ENCODE data around the gene AKR1D1.
"Not testable (repeated sequence)": the region's sequence is repeated elsewhere in the genome, so short reads cannot be mapped to it uniquely, and the experiment has no call there.

The AKR1D1 gene

GRCh38 chr7:138116892-138117291 is 40.6 kb downstream of the AKR1D1 start:
- in situ Hi-C loops (cut with MboI; ENCODE audit: low sequenced_read_pairs): no loop called here

- in situ Hi-C loops (cut with MboI; ENCODE audit: low sequenced_read_pairs): no loop called here
These were observed 44.0 kb downstream of the AKR1D1 start for GRCh38 chr7:138120140-138120827.

GRCh38 chr7:138122162-138122561 is 45.9 kb downstream of the AKR1D1 start:
- in situ Hi-C loops (cut with MboI; ENCODE audit: low sequenced_read_pairs): no loop called here

DNA sequence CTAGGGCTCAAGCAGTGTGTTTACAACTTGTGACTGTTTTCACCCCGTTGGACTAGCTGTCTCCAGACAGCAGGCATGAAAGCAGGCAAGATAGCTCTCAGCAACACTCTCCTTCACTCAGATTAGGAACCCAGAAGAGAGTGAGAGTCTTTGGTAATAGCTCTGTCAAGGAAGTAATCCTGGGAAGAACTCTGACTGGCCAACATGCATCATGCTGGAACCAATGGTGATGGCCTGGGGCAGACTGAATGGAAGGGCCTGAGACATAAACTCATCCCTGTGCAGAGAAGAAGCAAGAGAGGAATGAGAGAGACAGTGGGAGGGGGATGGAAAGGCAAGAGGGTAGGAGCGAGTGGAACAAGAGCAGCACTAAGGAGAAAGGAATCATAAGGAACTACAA is 48.9 kb downstream of the AKR1D1 start:
- in situ Hi-C loops (cut with MboI; ENCODE audit: low sequenced_read_pairs): no loop called here

DNA sequence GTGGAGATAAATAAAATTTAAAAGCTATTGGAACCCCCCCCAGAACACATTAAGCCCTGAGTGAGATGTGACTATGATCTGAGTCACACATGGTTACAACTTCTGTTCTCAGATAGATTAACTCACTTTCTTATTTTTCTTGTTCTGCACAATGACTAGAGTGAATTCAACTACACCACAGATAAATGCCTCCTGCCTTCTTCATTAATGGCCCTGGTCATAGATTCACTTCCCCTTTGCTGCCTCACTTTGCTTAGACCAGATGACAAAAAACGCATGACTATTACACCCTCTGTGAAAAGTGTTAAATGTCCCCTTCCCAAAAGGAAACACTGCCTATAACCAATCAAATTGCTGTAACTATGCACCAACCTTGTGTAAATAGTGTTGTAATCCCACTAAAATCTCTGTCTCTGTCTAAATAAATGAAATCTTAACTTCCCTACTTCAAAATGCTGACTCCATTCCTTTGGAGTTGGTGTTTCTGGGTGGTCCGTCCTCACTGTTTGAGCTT is 49.4 kb downstream of the AKR1D1 start:
- in situ Hi-C loops (cut with MboI; ENCODE audit: low sequenced_read_pairs): no loop called here

- in situ Hi-C loops (cut with MboI; ENCODE audit: low sequenced_read_pairs): no loop called here
These were observed 50.7 kb downstream of the AKR1D1 start for GRCh38 chr7:138126928-138127327.

GRCh38 chr7:138127996-138128395 is 51.7 kb downstream of the AKR1D1 start:
- in situ Hi-C loops (cut with MboI; ENCODE audit: low sequenced_read_pairs): no loop called here

DNA sequence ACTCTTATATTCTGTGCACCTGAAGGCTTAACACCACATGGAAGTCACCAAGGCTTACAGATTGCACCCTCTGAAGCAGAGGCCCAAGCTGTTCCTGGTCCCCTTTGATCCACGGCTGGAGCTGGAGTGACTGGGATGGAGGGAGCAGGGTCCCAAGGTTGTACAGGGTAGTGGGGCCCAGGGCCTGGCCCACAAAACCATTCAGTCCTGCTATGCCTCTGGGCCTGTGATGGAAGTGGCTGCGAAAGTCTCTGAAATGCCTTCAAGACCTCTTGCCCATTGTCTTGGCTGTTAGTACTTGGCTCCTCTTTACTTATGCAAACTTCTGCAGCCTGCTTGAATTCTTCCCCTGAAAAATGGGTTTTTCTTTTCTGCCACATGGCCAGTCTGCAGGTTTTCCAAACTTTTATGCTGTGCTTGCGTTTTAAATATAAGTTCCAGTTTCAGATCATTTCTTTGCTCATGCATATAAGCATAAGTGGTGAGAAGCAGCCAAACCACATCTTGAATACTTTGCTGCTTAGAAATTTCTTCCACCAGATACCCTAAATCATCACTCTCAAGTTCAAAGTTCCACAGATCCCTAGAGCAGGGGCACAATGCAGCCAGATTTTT is 53.4 kb downstream of the AKR1D1 start:
- in situ Hi-C loops (cut with MboI; ENCODE audit: low sequenced_read_pairs): no loop called here

DNA sequence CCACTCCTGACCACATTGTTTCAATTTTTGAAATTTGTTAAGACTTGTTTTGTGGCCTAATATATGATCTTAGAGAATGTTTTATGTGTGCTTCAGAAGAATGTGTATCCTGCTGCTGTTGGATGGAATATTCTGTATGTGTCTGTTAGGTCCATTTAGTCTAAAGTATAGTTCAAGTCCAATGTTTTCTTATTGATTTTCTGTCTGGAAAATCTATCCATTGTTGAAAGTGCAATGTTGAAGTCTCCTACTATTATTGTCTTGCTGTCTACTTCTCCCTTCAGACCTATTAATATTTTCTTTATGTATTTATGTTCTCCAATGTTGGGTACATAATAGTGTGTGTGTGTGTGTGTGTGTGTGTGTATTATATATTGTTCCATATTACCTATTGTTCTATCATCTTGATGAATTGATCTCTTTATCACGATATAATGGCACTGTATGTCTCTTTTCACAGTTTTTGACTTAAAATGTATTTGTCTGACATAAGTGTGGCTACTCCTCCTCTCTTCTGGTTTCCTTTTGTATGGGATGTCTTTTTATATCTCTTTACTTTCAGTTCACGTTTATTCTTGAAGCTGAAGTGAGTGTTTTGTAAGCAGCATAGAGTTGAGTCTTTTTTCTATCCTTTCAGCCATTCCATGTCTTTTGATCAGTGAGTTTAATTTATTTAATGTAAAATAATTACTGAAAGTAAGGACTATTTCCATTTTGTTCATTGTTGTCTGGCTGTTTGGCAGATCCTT is 61.3 kb downstream of the AKR1D1 start:
- in situ Hi-C loops (cut with MboI; ENCODE audit: low sequenced_read_pairs): no loop called here

DNA sequence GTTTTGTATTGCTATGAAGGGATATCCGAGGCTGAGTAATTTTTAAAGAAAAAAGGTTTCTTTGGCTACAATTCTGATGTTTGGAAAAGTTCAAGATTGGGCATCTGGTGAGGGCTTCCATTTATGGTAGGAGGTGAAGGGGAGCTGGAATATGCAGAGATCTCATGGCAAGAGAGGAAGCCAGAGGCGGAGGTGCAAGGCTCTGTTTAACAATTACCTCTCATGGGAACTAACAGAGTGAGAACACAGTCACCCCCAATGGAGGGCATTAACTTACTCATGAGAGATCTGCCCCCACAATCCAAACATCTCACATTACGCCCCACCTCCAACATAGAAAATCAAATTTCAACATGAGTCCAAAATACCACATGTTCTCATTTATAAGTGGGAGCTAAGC is 62.0 kb downstream of the AKR1D1 start:
- in situ Hi-C loops (cut with MboI; ENCODE audit: low sequenced_read_pairs): no loop called here

- in situ Hi-C loops (cut with MboI; ENCODE audit: low sequenced_read_pairs): no loop called here
These were observed 66.4 kb downstream of the AKR1D1 start for GRCh38 chr7:138142583-138143201.

- in situ Hi-C loops (cut with MboI; ENCODE audit: low sequenced_read_pairs): no loop called here
These were observed 68.7 kb downstream of the AKR1D1 start for GRCh38 chr7:138144958-138145357.

DNA sequence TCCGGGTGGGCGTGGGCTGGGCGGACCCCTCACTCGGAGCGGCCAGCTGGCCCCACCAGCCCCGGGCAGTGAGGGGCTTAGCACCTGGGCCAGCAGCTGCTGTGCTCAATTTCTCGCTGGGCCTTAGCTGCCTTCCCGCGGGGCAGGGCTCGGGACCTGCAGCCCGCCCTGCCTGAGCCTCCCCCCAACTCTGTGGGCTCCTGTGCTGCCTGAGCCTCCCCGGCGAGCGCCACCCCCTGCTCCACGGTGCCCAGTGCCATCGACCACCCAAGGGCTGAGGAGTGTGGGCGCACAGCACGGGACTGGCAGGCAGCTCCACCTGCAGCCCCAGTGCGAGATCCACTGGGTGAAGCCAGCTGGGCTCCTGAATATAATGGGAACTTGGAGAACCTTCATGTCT is 70.0 kb downstream of the AKR1D1 start:
- in situ Hi-C loops (cut with MboI; ENCODE audit: low sequenced_read_pairs): not testable (repeated sequence)

GRCh38 chr7:138146757-138147734 is 70.8 kb downstream of the AKR1D1 start:
- in situ Hi-C loops (cut with MboI; ENCODE audit: low sequenced_read_pairs): not testable (repeated sequence)

DNA sequence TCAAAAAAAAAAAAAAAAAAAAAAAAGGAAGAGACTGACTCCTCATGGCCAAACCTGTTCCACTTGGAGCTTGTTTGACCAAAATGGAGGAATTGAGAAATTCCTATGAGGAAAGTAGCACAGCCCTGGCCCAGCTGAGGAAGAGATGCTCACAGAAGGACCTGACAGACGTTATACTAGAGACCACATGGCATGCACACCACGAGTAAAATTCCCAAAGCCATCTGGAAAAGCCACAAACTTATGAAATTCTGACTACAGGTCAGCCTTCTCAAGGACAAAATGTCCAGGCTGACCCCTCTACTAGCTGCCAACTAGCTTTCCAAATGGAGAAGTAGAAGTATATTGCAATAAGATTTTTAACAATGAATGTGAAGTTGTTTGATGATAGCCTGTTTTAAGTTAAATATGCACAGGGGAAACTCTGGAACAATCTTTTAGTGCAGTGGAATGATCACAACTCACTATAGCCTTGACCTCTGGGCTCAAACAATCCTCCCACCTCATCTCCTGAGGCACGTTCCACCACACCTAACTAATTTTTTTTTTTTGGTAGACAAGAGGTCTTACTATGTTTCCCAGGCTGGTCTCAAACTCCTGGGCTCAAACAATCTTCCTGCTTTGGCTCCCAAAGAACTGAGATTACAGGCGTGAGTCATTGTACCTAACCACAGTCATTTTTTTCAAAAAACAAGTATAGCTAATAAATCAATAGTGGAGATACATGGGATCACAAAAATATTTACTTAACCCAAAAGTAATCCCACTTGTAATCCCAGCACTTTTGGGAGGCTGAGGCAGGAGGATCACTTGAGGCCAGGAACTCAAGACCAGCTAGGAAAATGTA is 75.7 kb downstream of the AKR1D1 start:
- in situ Hi-C loops (cut with MboI; ENCODE audit: low sequenced_read_pairs): loop anchor here (10.0 kb wide), 1 partner anchor 583 kb away; no protein-coding TSS in a partner anchor

DNA sequence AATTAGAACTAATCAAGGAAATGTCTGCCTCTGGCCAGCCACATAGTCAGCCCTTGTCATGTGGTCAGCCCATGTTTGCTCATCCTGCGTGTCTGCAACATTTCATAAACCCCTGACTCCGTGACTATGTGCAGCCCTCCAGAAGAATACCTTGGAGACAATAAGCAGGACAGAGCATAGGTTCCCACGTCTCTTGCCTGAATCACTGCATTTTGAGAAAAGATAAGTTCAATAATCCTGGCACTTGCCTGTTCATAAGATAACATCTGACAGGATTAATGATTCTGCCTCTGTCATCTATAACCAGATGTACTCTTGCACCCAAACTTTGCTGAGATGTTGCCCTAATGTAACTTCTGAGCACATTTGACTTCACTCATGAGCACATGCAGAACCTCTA is 78.4 kb downstream of the AKR1D1 start:
- in situ Hi-C loops (cut with MboI; ENCODE audit: low sequenced_read_pairs): loop anchor here (10.0 kb wide), 1 partner anchor 580 kb away; no protein-coding TSS in a partner anchor

GRCh38 chr7:138157702-138158101 is 81.4 kb downstream of the AKR1D1 start:
- in situ Hi-C loops (cut with MboI; ENCODE audit: low sequenced_read_pairs): loop anchor here (10.0 kb wide), 1 partner anchor 577 kb away; no protein-coding TSS in a partner anchor

DNA sequence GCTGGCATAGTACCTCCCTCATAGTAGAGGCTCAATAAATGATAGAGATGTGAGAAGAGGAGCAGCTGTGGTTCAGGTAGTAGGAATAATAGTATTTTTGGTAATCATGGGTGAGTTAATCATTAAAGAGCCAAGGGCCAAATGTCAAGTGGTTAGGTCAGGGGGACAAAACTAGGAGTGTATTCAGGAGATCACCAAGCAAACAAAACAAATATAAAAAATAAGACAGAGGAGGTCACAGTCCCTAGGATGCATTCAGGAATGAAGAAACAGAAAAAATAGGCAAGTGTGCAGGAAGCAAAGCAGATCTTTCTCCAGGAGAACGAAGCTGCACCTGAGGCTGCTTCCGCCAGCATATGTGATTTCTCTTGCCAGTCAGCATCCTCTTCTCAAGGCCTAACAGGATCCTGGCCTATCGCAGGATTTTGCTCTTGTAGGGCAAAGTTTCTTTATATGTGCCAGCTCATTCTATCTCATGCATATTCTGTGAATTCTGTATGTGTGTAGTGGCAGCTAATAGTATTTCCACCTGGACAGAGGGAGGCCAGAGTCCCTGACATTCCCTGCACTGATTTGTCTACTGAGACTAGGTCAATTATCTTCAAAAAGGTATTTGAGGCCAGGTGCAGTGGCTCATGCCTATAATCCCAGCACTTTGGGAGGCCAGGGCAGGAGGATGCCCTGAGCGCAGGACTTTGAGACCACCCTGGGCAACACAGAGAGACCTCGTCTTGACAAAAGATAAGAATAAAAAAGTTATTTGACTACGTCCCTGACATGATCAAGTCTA is 82.7 kb downstream of the AKR1D1 start:
- in situ Hi-C loops (cut with MboI; ENCODE audit: low sequenced_read_pairs): loop anchor here (10.0 kb wide), 1 partner anchor 576 kb away; no protein-coding TSS in a partner anchor

Data from HL-60/S4 (cell line).